IMR-90 (cell line): ENCODE results near the gene PPP1R16B. TPM values are rescaled to one million over a fixed set of nuclear protein-coding genes. Genes with fewer than 3 reads are reported as not detected.

ENCODE experiments used
- ATAC-seq: fragments of 200-7000 bp; cut with Tn5 transposase; 2 replicates; pipeline ENCODE4 v1.9.1; 2020; ENCODE audit warnings: low read depth, mild to moderate bottlenecking, moderate library complexity
- BruUV-seq: library from RNA; stranded (reverse); fragments of 400-500 nt; replicated peaks from 2 replicates; lab custom pipeline; 2021; lab: Mats Ljungman, UMichigan
- CTCF ChIA-PET: fragments of 300-600 bp; formaldehyde crosslinking; extraction: SDS; loops from one replicate; lab custom pipeline; 2021; ENCODE audit warnings: antibody characterized with exemption; lab: Yijun Ruan, JAX
- POLR2A ChIA-PET: fragments of 300-600 bp; sonication (Branson Sonifier 250); formaldehyde crosslinking; loops from one replicate; lab custom pipeline; 2022; ENCODE audit warnings: antibody characterized with exemption; ENCODE audit not compliant: unreplicated experiment; lab: Charles Lee
- DNase-seq: peaks from one replicate; pipeline ENCODE4 v3.0.0; 2013
- H2AFZ ChIP-seq: replicated peaks from 2 replicates; pipeline ENCODE3; 2013; ENCODE audit warnings: low read length, mild to moderate bottlenecking; ENCODE audit not compliant: poor library complexity
- H2AK5ac ChIP-seq: 2 replicates; pipeline ENCODE4 v1.6.1; 2013; ENCODE audit warnings: low read depth, low read length, inconsistent platforms
- H2AK9ac ChIP-seq: replicated peaks from 2 replicates; pipeline ENCODE3; 2013; ENCODE audit warnings: mild to moderate bottlenecking, low read depth, low read length, moderate library complexity; ENCODE audit not compliant: poor library complexity
- H2BK120ac ChIP-seq: 2 replicates; pipeline ENCODE4 v1.6.1; 2013; ENCODE audit warnings: low read depth, low read length, inconsistent platforms
- H2BK15ac ChIP-seq: 3 replicates; pipeline ENCODE4 v1.6.1; 2013; ENCODE audit warnings: low read depth, low read length, inconsistent platforms
- H2BK20ac ChIP-seq: 2 replicates; pipeline ENCODE4 v1.6.1; 2013; ENCODE audit warnings: low read depth, mild to moderate bottlenecking, inconsistent platforms, low read length, moderate library complexity
- H2BK5ac ChIP-seq: 2 replicates; pipeline ENCODE4 v1.6.1; 2013; ENCODE audit warnings: mild to moderate bottlenecking, low read depth, low read length, inconsistent platforms; ENCODE audit not compliant: poor library complexity, severe bottlenecking
- H3K14ac ChIP-seq: replicated peaks from 2 replicates; pipeline ENCODE4 v1.6.1; 2013; ENCODE audit warnings: low read depth, low read length, inconsistent platforms
- H3K18ac ChIP-seq: 2 replicates; pipeline ENCODE4 v1.6.1; 2013; ENCODE audit warnings: low read depth, low read length, control low read depth
- H3K23ac ChIP-seq: 2 replicates; pipeline ENCODE4 v1.6.1; 2013; ENCODE audit warnings: low read depth, low read length, inconsistent platforms
- H3K27ac ChIP-seq: 2 replicates; pipeline ENCODE4 v1.5.1; 2013; ENCODE audit warnings: mild to moderate bottlenecking, control low read depth, low read length; ENCODE audit not compliant: insufficient read depth
- H3K27me3 ChIP-seq: 2 replicates; pipeline ENCODE4 v1.6.1; 2013; ENCODE audit warnings: low read length; ENCODE audit not compliant: control insufficient read depth, insufficient read depth
- H3K36me3 ChIP-seq: 2 replicates; pipeline ENCODE4 v1.6.1; 2013; ENCODE audit warnings: low read length, mixed read lengths; ENCODE audit not compliant: control insufficient read depth, insufficient read depth
- H3K4ac ChIP-seq: 2 replicates; pipeline ENCODE4 v1.6.1; 2013; ENCODE audit warnings: low read depth, low read length, inconsistent platforms
- H3K4me1 ChIP-seq: 2 replicates; pipeline ENCODE4 v1.6.1; 2013; ENCODE audit warnings: low read length, mixed read lengths; ENCODE audit not compliant: control insufficient read depth, insufficient read depth
- H3K4me2 ChIP-seq: 2 replicates; pipeline ENCODE4 v1.6.1; 2013; ENCODE audit warnings: low read depth, mild to moderate bottlenecking, control low read depth, low read length, moderate library complexity
- H3K4me3 ChIP-seq: 2 replicates; pipeline ENCODE4 v1.5.1; 2013; ENCODE audit warnings: low read depth, mild to moderate bottlenecking, control low read depth, low read length, moderate library complexity; ENCODE audit not compliant: insufficient read depth
- H3K56ac ChIP-seq: 2 replicates; pipeline ENCODE4 v1.6.1; 2013; ENCODE audit warnings: low read length, inconsistent platforms; ENCODE audit not compliant: insufficient read depth; ENCODE audit errors: extremely low read depth
- H3K79me1 ChIP-seq, 2 experiments: 2 replicates each; pipeline ENCODE4 v1.6.1; 2013; ENCODE audit warnings: low read length in 2 of 2, inconsistent platforms in 1 of 2, low read depth in 1 of 2
- H3K9ac ChIP-seq: 2 replicates; pipeline ENCODE4 v1.6.1; 2013; ENCODE audit warnings: low read depth, low read length, control low read depth
- H3K9me1 ChIP-seq: 2 replicates; pipeline ENCODE4 v1.6.1; 2013; ENCODE audit warnings: low read length, inconsistent platforms; ENCODE audit not compliant: insufficient read depth
- H3K9me3 ChIP-seq: 2 replicates; pipeline ENCODE4 v1.6.1; 2013; ENCODE audit warnings: low read length; ENCODE audit not compliant: control insufficient read depth, insufficient read depth
- H4K20me1 ChIP-seq: 2 replicates; pipeline ENCODE4 v1.6.1; 2013; ENCODE audit warnings: low read length, inconsistent platforms; ENCODE audit not compliant: insufficient read depth
- H4K5ac ChIP-seq: 2 replicates; pipeline ENCODE4 v1.6.1; 2013; ENCODE audit warnings: mild to moderate bottlenecking, low read depth, low read length, control low read depth
- H4K8ac ChIP-seq, 2 experiments: 2 replicates each; pipeline ENCODE4 v1.6.1; 2013; ENCODE audit warnings: low read depth in 2 of 2, low read length in 2 of 2, control low read depth in 1 of 2, inconsistent platforms in 1 of 2
- H4K91ac ChIP-seq: 2 replicates; pipeline ENCODE4 v1.6.1; 2013; ENCODE audit warnings: low read depth, low read length, inconsistent platforms; ENCODE audit not compliant: insufficient read depth
- BHLHE40 ChIP-seq: fragments of 150-350 bp; IDR thresholded peaks from 2 replicates; pipeline ENCODE4 v1.6.1; 2016; ENCODE audit warnings: mild to moderate bottlenecking, low read depth, low read length
- CEBPB ChIP-seq: IDR thresholded peaks from 2 replicates; pipeline ENCODE4 v1.6.1; 2012; ENCODE audit warnings: low read depth, low read length, improper control_type of control experiment
- CHD1 ChIP-seq: IDR thresholded peaks from 2 replicates; pipeline ENCODE4 v1.6.1; 2012; ENCODE audit warnings: low read depth, low read length, improper control_type of control experiment
- CTCF ChIP-seq: conservative IDR thresholded peaks from 2 replicates; pipeline ENCODE4 v1.5.1; 2012; ENCODE audit warnings: mild to moderate bottlenecking, low read depth, low read length, improper control_type of control experiment
- ELK1 ChIP-seq: fragments of 150-350 bp; IDR thresholded peaks from 2 replicates; pipeline ENCODE4 v1.6.1; 2016; ENCODE audit warnings: low read depth, mild to moderate bottlenecking, low read length, moderate library complexity, borderline replicate concordance
- FOS ChIP-seq: fragments of 150-350 bp; IDR thresholded peaks from 2 replicates; pipeline ENCODE4 v1.6.1; 2016; ENCODE audit warnings: low read depth, low read length
- MAFK ChIP-seq: IDR thresholded peaks from 2 replicates; pipeline ENCODE4 v1.6.1; 2012; ENCODE audit warnings: low read depth, low read length, improper control_type of control experiment
- MAZ ChIP-seq: IDR thresholded peaks from 2 replicates; pipeline ENCODE4 v1.6.1; 2012; ENCODE audit warnings: low read depth, mild to moderate bottlenecking, low read length, improper control_type of control experiment, moderate library complexity, borderline replicate concordance
- MXI1 ChIP-seq: IDR thresholded peaks from 2 replicates; pipeline ENCODE4 v1.6.1; 2012; ENCODE audit warnings: low read depth, mild to moderate bottlenecking, low read length, moderate library complexity, borderline replicate concordance
- POLR2A ChIP-seq: IDR thresholded peaks from 2 replicates; pipeline ENCODE4 v1.6.1; 2012; ENCODE audit warnings: mild to moderate bottlenecking, low read depth, low read length
- RAD21 ChIP-seq: IDR thresholded peaks from 2 replicates; pipeline ENCODE4 v1.6.1; 2012; ENCODE audit warnings: low read length, improper control_type of control experiment
- RCOR1 ChIP-seq: IDR thresholded peaks from 2 replicates; pipeline ENCODE4 v1.6.1; 2012; ENCODE audit warnings: mild to moderate bottlenecking, low read length, improper control_type of control experiment; ENCODE audit not compliant: insufficient replicate concordance
- RFX5 ChIP-seq: IDR thresholded peaks from 2 replicates; pipeline ENCODE4 v1.8.0; 2012; ENCODE audit warnings: low read depth, mild to moderate bottlenecking, low read length, moderate library complexity
- SMC3 ChIP-seq: fragments of 150-350 bp; IDR thresholded peaks from 2 replicates; pipeline ENCODE4 v1.6.1; 2016; ENCODE audit warnings: low read depth, mild to moderate bottlenecking, antibody characterized with exemption, low read length, moderate library complexity
- USF2 ChIP-seq: fragments of 150-350 bp; IDR thresholded peaks from 2 replicates; pipeline ENCODE4 v1.6.1; 2017; ENCODE audit warnings: mild to moderate bottlenecking, antibody characterized with exemption, low read length, low read depth
- WGBS, 2 experiments: methylation state at CpG; one replicate each; pipeline versions ENCODE4 v1.1.5 to v1.1.7; 2013; ENCODE audit warnings: missing lambda C conversion rate in 2 of 2; ENCODE audit not compliant: insufficient read length in 1 of 2; ENCODE audit errors: extremely low coverage in 2 of 2; 5-methylcytosine and 5-hydroxymethylcytosine counted together
- dilution Hi-C: fragments of 300-500 bp; cut with HindIII; formaldehyde crosslinking; loops from one replicate; pipeline ENCODE4 v1.14.3; 2018; ENCODE audit warnings: low sequenced_read_pairs; ENCODE audit not compliant: unreplicated experiment
- in situ Hi-C: fragments of 300-500 bp; cut with MboI; formaldehyde crosslinking; loops from 3 replicates; pipeline ENCODE4 v1.14.3; 2019; ENCODE audit warnings: low sequenced_read_pairs, inconsistent platforms, mixed read lengths
- intact Hi-C: fragments of 100-400 bp; cut with micrococcal nuclease; formaldehyde crosslinking; loops from 2 replicates; pipeline ENCODE4 v1.10.0; 2022
- polyA plus RNA-seq, 3 experiments: library from polyadenylated mRNA; depleted of rRNA; stranded (reverse); fragments of >200 nt; gene quantifications; 2 replicates each; pipeline ENCODE4 v1.2.3, GENCODE V29; 2012; ENCODE audit warnings: low replicate concordance in 1 of 3
- total RNA-seq: library from RNA; depleted of rRNA; stranded (reverse); fragments of >200 nt; gene quantifications from 2 replicates; pipeline ENCODE4 v1.2.3, GENCODE V29; 2012

PPP1R16B gene
- total and polyA plus RNA-seq, 2 of the 4 experiments (the other 2 are of a cell fraction) = not detected

GRCh38 chr20:38894091-38894847 is 88.8 kb downstream of the PPP1R16B start:
- no peak overlapping the region for H3K56ac ChIP-seq
- POLR2A ChIA-PET = no interaction called here
- TF ChIP-seq FOS = no peak
- no peak for TF ChIP-seq MAFK
- TF ChIP-seq CTCF = no peak
- no peak for TF ChIP-seq ELK1
- TF ChIP-seq POLR2A = no peak
- TF ChIP-seq RAD21 = no peak
- no peak for TF ChIP-seq BHLHE40
- no peak for TF ChIP-seq USF2
- TF ChIP-seq CEBPB = no peak
- no peak for TF ChIP-seq MXI1
- no peak for TF ChIP-seq RCOR1
- TF ChIP-seq RFX5 = no peak
- TF ChIP-seq CHD1 = no peak
- no peak for TF ChIP-seq MAZ
- no peak for TF ChIP-seq SMC3

More at GRCh38 chr20:38894091-38894847, 88.8 kb downstream of the PPP1R16B start:
- Histone ChIP-seq H3K23ac (no peak overlapping the region), H2BK120ac (no peak overlapping the region), H2BK5ac (no peak overlapping the region), H3K9me1 (no peaks in the 10 kb centered on the region), H3K27ac (no peak overlapping the region), H3K4me3 (no peak overlapping the region), H2BK20ac (no peak overlapping the region), H3K36me3 (no peaks in the 10 kb centered on the region), H3K14ac (no peak overlapping the region), H3K9me3 (no peaks in the 10 kb centered on the region), H2AFZ (peak overlapping the region; percentile 33), H4K8ac (no peak overlapping the region), H3K4ac (no peak overlapping the region), H4K5ac (no peak overlapping the region), H2AK5ac (no peak overlapping the region), H3K79me1 (no peaks in the 10 kb centered on the region), H3K27me3 (peaks cover 29% of the 10 kb centered on the region), H4K20me1 (no peaks in the 10 kb centered on the region), H2BK15ac (no peak overlapping the region), H3K4me2 (no peak overlapping the region), H3K18ac (no peak overlapping the region), H3K9ac (no peak overlapping the region), H3K4me1 (no peaks in the 10 kb centered on the region), H2AK9ac (no peak overlapping the region), H4K91ac (no peak overlapping the region)
- WGBS, 2 experiments = 7% methylated on average over 2 of the region's 30 CpGs; no CpG with 5 or more reads in 1 of the 2 experiments
- CTCF ChIA-PET = no interaction called here
- dilution Hi-C loops = no loop called here
- in situ Hi-C loops = loop anchor here (10.0 kb wide), 1 partner anchor 249 kb away; no protein-coding TSS in a partner anchor
- BruUV-seq = no TSS peak
- intact Hi-C loops = loop anchor here (1.0 kb wide), 1 partner anchor 248 kb away; no protein-coding TSS in a partner anchor
- DNase-seq (no peak), ATAC-seq (peak; percentile 46)
